ENCODE results near the gene APLN.

Gene APLN

GRCh38 chrX:129653181-129653970 lies 1.4 kb downstream of the APLN start:
- Mint-ChIP-seq H3K4me1 (ENCODE audit: low read depth) (peaks cover 27% of the 10 kb centered on the region), H3K9me3 (no peaks in the 10 kb centered on the region), H3K4me3 (peak overlapping the region; percentile 80), H3K36me3 (ENCODE audit: low read depth) (no peaks in the 10 kb centered on the region), H3K27ac (no peak overlapping the region), H3K27me3 (peaks cover 52% of the 10 kb centered on the region)
- intact Hi-C loops (cut with micrococcal nuclease) = no loop called here

GRCh38 chrX:129652565-129653169 lies 2.1 kb downstream of the APLN start:
- no peak overlapping the region for H3K4me3 Mint-ChIP-seq

GRCh38 chrX:129651756-129652564 lies 2.8 kb downstream of the APLN start:
- intact Hi-C loops (cut with micrococcal nuclease) = no loop called here
- Mint-ChIP-seq H3K27me3 (peaks cover 58% of the 10 kb centered on the region), H3K4me1 (ENCODE audit: low read depth) (peaks cover 27% of the 10 kb centered on the region), H3K36me3 (ENCODE audit: low read depth) (no peaks in the 10 kb centered on the region), H3K27ac (no peak overlapping the region), H3K9me3 (no peaks in the 10 kb centered on the region), H3K4me3 (no peak overlapping the region)

More at GRCh38 chrX:129652565-129653169, 2.1 kb downstream of the APLN start:
- intact Hi-C loops (cut with micrococcal nuclease) = no loop called here
- Mint-ChIP-seq H3K27me3 (peaks cover 54% of the 10 kb centered on the region), H3K4me1 (ENCODE audit: low read depth) (peaks cover 27% of the 10 kb centered on the region), H3K9me3 (no peaks in the 10 kb centered on the region), H3K36me3 (ENCODE audit: low read depth) (no peaks in the 10 kb centered on the region), H3K27ac (no peak overlapping the region)

GRCh38 chrX:129650821-129651510 lies 3.8 kb downstream of the APLN start:
- H3K27ac Mint-ChIP-seq = no peak overlapping the region
- intact Hi-C loops (cut with micrococcal nuclease) = no loop called here
- H3K36me3 Mint-ChIP-seq (ENCODE audit: low read depth) = no peaks in the 10 kb centered on the region
- no peak overlapping the region for H3K4me3 Mint-ChIP-seq
- peaks cover 27% of the 10 kb centered on the region for H3K4me1 Mint-ChIP-seq (ENCODE audit: low read depth)
- H3K27me3 Mint-ChIP-seq = peaks cover 61% of the 10 kb centered on the region
- H3K9me3 Mint-ChIP-seq = no peaks in the 10 kb centered on the region

- Mint-ChIP-seq H3K9me3 (no peaks in the 10 kb centered on the region), H3K4me3 (no peak overlapping the region), H3K27ac (no peak overlapping the region), H3K4me1 (ENCODE audit: low read depth) (peaks cover 23% of the 10 kb centered on the region), H3K36me3 (ENCODE audit: low read depth) (no peaks in the 10 kb centered on the region), H3K27me3 (peaks cover 54% of the 10 kb centered on the region)
- intact Hi-C loops (cut with micrococcal nuclease) = no loop called here
Observed at GRCh38 chrX:129650183-129650689, 4.5 kb downstream of the APLN start.

- Mint-ChIP-seq H3K36me3 (ENCODE audit: low read depth) (no peaks in the 10 kb centered on the region), H3K27ac (no peak overlapping the region), H3K4me3 (no peak overlapping the region), H3K27me3 (peaks cover 49% of the 10 kb centered on the region), H3K9me3 (no peaks in the 10 kb centered on the region), H3K4me1 (ENCODE audit: low read depth) (peaks cover 20% of the 10 kb centered on the region)
- intact Hi-C loops (cut with micrococcal nuclease) = loop anchor here (10.0 kb wide), 1 partner anchor 75 kb away; no protein-coding TSS in a partner anchor
Observed at GRCh38 chrX:129649268-129650182, 5.2 kb downstream of the APLN start.

GRCh38 chrX:129648514-129649267 lies 6.1 kb downstream of the APLN start:
- Mint-ChIP-seq H3K27ac (no peak overlapping the region), H3K9me3 (no peaks in the 10 kb centered on the region), H3K27me3 (peaks cover 41% of the 10 kb centered on the region), H3K36me3 (ENCODE audit: low read depth) (no peaks in the 10 kb centered on the region), H3K4me1 (ENCODE audit: low read depth) (peaks cover 12% of the 10 kb centered on the region), H3K4me3 (no peak overlapping the region)
- intact Hi-C loops (cut with micrococcal nuclease) = loop anchor here (10.0 kb wide), 1 partner anchor 76 kb away; no protein-coding TSS in a partner anchor

- intact Hi-C loops (cut with micrococcal nuclease) = loop anchor here (10.0 kb wide), 1 partner anchor 77 kb away; no protein-coding TSS in a partner anchor
- Mint-ChIP-seq H3K27ac (no peak overlapping the region), H3K9me3 (no peaks in the 10 kb centered on the region), H3K4me3 (no peak overlapping the region), H3K4me1 (ENCODE audit: low read depth) (peaks cover 6% of the 10 kb centered on the region), H3K36me3 (ENCODE audit: low read depth) (no peaks in the 10 kb centered on the region), H3K27me3 (peaks cover 31% of the 10 kb centered on the region)
Observed at GRCh38 chrX:129647418-129648410, 7.0 kb downstream of the APLN start.

- intact Hi-C loops (cut with micrococcal nuclease) = loop anchor here (10.0 kb wide), 1 partner anchor 78 kb away; no protein-coding TSS in a partner anchor
- no peaks in the 10 kb centered on the region for H3K36me3 Mint-ChIP-seq (ENCODE audit: low read depth)
- peaks cover 23% of the 10 kb centered on the region for H3K27me3 Mint-ChIP-seq
- no peaks in the 10 kb centered on the region for H3K9me3 Mint-ChIP-seq
- peaks cover under 1% of the 10 kb centered on the region for H3K4me1 Mint-ChIP-seq (ENCODE audit: low read depth)
- H3K4me3 Mint-ChIP-seq = no peak overlapping the region
- H3K27ac Mint-ChIP-seq = no peak overlapping the region
Observed at GRCh38 chrX:129646566-129647417, 8.0 kb downstream of the APLN start.

- peaks cover 22% of the 10 kb centered on the region for H3K4me1 Mint-ChIP-seq (ENCODE audit: low read depth)
- peaks cover 7% of the 10 kb centered on the region for H3K27me3 Mint-ChIP-seq
- H3K4me3 Mint-ChIP-seq = no peak overlapping the region
- intact Hi-C loops (cut with micrococcal nuclease) = loop anchor here (10.0 kb wide), 1 partner anchor 82 kb away; no protein-coding TSS in a partner anchor
- no peaks in the 10 kb centered on the region for H3K36me3 Mint-ChIP-seq (ENCODE audit: low read depth)
- H3K9me3 Mint-ChIP-seq = no peaks in the 10 kb centered on the region
- H3K27ac Mint-ChIP-seq = no peak overlapping the region
Observed at GRCh38 chrX:129642641-129643040, 12.1 kb downstream of the APLN start.

Measured in dendritic cell treated with granulocyte-macrophage colony-stimulating factor and Interleukin-4, amounts not matched to agents 40 ng/mL and 50 ng/mL, for 4 days (primary cell).